Activated CD8-positive, alpha-beta memory T cell treated with anti-CD3 and anti-CD28 coated beads, Interleukin-2, amount 50 U/mL, for 48 hours (primary cell): ENCODE results near the gene ATG16L2.
"Not testable (repeated sequence)": the region's sequence is repeated elsewhere in the genome, so short reads cannot be mapped to it uniquely, and the experiment has no call there.

ENCODE experiments used
- DNase-seq: peaks from one replicate; pipeline ENCODE4 v3.0.0-alpha.2; 2020

ATG16L2 gene

GRCh38 chr11:72780296-72781062 lies 33.7 kb upstream of the ATG16L2 start:
- DNase-seq = no peak

- DNase-seq = no peak
Measured at GRCh38 chr11:72781063-72781312, 33.2 kb upstream of the ATG16L2 start.

- DNase-seq = peak; percentile 72
Measured at GRCh38 chr11:72781313-72782080, 32.7 kb upstream of the ATG16L2 start.

GRCh38 chr11:72782081-72782920 lies 31.9 kb upstream of the ATG16L2 start:
- no peak for DNase-seq

GRCh38 chr11:72783144-72783905 lies 30.9 kb upstream of the ATG16L2 start:
- no peak for DNase-seq

GRCh38 chr11:72784662-72785061 lies 29.5 kb upstream of the ATG16L2 start:
- DNase-seq = no peak

- no peak for DNase-seq
Measured at GRCh38 chr11:72786305-72787215, 27.7 kb upstream of the ATG16L2 start.

- DNase-seq = no peak
Measured at GRCh38 chr11:72787216-72788104, 26.8 kb upstream of the ATG16L2 start.

GRCh38 chr11:72788241-72788640 lies 26.0 kb upstream of the ATG16L2 start:
- no peak for DNase-seq

GRCh38 chr11:72789493-72790131 lies 24.6 kb upstream of the ATG16L2 start:
- DNase-seq = no peak

- not testable (repeated sequence) for DNase-seq
Measured at GRCh38 chr11:72791228-72791627, 23.0 kb upstream of the ATG16L2 start.

GRCh38 chr11:72792437-72793021 lies 21.7 kb upstream of the ATG16L2 start:
- DNase-seq = no peak

- no peak for DNase-seq
Measured at GRCh38 chr11:72793076-72793424, 21.2 kb upstream of the ATG16L2 start.

- peak; percentile 96 for DNase-seq
Measured at GRCh38 chr11:72793425-72794367, 20.5 kb upstream of the ATG16L2 start, which contains the start of gene STARD10. STARD10 (minus strand) TSS chr11:72794047; CDS start chr11:72781181, 12,866 bp downstream.

- DNase-seq = no peak
Measured at GRCh38 chr11:72798361-72798760, 15.8 kb upstream of the ATG16L2 start.

GRCh38 chr11:72799441-72799840 lies 14.8 kb upstream of the ATG16L2 start:
- no peak for DNase-seq

GRCh38 chr11:72802822-72803221 lies 11.4 kb upstream of the ATG16L2 start:
- DNase-seq = no peak

GRCh38 chr11:72805216-72805615 lies 9.0 kb upstream of the ATG16L2 start:
- no peak for DNase-seq

GRCh38 chr11:72806378-72806777 lies 7.8 kb upstream of the ATG16L2 start:
- not testable (repeated sequence) for DNase-seq
